Coronary artery (tissue), 2 donors: ENCODE data around the gene MEIKIN.

Source experiments
- DNase-seq: peaks from one replicate; pipeline ENCODE4 v3.0.0-alpha.2; 2017; ENCODE audit warnings: low spot score
- H3K27ac ChIP-seq, 2 donors: fragments of 200-600 bp; sonication (generic); one replicate each; pipeline ENCODE4 v1.5.1; 2016 to 2019
- H3K4me3 ChIP-seq: fragments of 200-600 bp; sonication (generic); 2 replicates; pipeline ENCODE4 v1.5.1; 2016; ENCODE audit warnings: mild to moderate bottlenecking, moderate library complexity
- CTCF ChIP-seq: fragments of 200-600 bp; sonication (generic); IDR thresholded peaks from one replicate; pipeline ENCODE4 v1.5.1; 2019; ENCODE audit warnings: antibody characterized with exemption

MEIKIN gene

GRCh38 chr5:131760793-131761192 lies 184.7 kb downstream of the MEIKIN start:
- no peak for DNase-seq
- Histone ChIP-seq H3K27ac (no peak overlapping the region), H3K4me3 (no peak overlapping the region)
- no peak for TF ChIP-seq CTCF

- TF ChIP-seq CTCF = no peak
- no peak for DNase-seq
- H3K27ac ChIP-seq = no peak overlapping the region
- H3K4me3 ChIP-seq = no peak overlapping the region
Measured at GRCh38 chr5:131759704-131760103, 185.8 kb downstream of the MEIKIN start.

- no peak for TF ChIP-seq CTCF
- Histone ChIP-seq H3K27ac (no peak overlapping the region), H3K4me3 (no peak overlapping the region)
- DNase-seq = no peak
Measured at GRCh38 chr5:131758520-131758900, 187.0 kb downstream of the MEIKIN start.

- no peak for DNase-seq
- H3K27ac ChIP-seq = no peak overlapping the region
- H3K4me3 ChIP-seq = no peak overlapping the region
- TF ChIP-seq CTCF = no peak
Measured at GRCh38 chr5:131757830-131758519, 187.5 kb downstream of the MEIKIN start.
